T47D (cell line): Measurements from ENCODE around the gene RPS6KA5.
"Not testable (repeated sequence)": the region's sequence is repeated elsewhere in the genome, so short reads cannot be mapped to it uniquely, and the experiment has no call there.

ENCODE experiments used
- DNase-seq, 2 experiments: peaks; one replicate each; pipeline versions ENCODE4 v3.0.0 to v3.0.0-alpha.2; 2011 to 2012; ENCODE audit warnings: low read depth in 1 of 2, low spot score in 1 of 2
- JUND ChIP-seq: IDR thresholded peaks from 2 replicates; pipeline ENCODE4 v1.6.1; 2012; ENCODE audit warnings: low read depth
- in situ Hi-C: cut with HindIII; loops from 2 replicates; pipeline ENCODE4 v1.10.0; 2016; ENCODE audit warnings: low sequenced_read_pairs, low pct_unique_long_range_greater_than_20kb

The RPS6KA5 gene

DNA sequence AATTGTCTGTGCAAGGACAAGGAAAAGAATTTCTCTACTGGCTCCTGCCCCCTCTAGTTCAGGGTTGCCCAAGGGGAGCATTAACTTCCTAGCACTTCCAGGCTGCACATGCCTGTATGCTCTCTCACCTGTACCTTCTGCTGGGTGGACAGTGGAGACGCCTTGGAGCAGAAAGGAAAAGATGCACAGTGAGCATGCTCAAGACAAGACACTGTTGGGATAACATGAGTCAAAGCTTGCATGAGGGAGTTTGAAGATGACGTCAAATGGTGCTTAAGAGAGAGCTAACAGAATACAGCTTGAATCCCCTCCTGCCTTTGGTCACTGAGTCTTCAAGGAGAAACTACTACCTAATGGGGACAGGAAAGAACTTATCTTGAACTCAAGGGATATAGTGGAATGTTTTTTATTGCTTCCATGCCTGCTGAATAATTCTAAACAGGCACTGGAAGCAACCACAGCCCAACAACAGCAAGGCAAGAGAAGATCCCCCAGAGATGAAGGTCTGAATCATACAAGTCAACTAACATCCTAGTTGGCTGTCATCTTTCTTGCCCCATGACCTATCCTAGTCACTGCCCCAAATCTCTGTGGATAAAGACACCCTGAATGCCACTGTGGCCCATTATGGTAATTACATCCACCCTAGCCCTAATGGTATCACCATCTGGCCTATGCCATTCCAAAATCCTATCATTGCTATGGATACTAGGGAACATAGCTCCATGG is 23.5 kb downstream of the RPS6KA5 start:
- no peak for DNase-seq
- in situ Hi-C loops = no loop called here
- TF ChIP-seq JUND = no peak

GRCh38 chr14:91035855-91036254 is 24.6 kb downstream of the RPS6KA5 start:
- no peak for TF ChIP-seq JUND
- in situ Hi-C loops = no loop called here
- no peak for DNase-seq

DNA sequence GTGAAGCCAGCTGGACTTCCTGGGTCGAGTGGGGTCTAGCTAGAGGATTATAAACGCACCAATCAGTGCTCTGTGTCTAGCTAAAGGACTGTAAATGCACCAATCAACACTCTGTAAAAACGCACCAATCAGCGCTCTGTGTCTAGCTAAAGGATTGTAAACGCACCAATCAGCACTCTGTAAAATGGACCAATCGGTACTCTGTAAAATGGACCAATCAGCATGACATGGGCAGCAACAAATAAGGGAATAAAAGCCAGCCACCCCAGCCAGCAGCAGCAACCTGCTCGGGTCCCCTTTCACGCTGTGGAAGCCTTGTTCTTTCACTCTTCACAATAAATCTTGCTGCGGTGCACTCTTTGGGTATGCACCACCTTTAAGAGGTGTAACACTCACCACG is 26.1 kb downstream of the RPS6KA5 start:
- in situ Hi-C loops, DNase-seq: not testable (repeated sequence)

GRCh38 chr14:91032248-91032647 is 28.2 kb downstream of the RPS6KA5 start:
- no peak for DNase-seq
- in situ Hi-C loops = no loop called here
- no peak for TF ChIP-seq JUND

DNA sequence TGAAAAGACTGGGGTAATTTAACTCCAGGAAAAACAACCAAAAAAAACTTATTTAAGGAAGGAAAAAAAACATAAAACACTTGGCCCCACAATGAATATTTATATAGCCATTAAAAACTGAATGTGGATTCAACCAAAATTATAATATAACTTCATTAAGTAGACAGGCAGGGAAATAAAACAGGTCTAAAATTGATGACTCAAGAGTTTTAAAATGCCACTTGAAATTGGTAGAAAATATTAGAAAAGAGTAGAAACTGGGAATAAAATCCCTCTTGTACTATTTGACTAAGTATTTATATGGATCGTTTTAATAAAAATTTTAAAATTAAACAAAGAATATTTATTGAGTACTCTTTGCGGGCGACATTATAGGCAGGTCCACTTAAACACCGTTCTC is 28.8 kb downstream of the RPS6KA5 start:
- in situ Hi-C loops = no loop called here
- no peak for DNase-seq
- TF ChIP-seq JUND = no peak

DNA sequence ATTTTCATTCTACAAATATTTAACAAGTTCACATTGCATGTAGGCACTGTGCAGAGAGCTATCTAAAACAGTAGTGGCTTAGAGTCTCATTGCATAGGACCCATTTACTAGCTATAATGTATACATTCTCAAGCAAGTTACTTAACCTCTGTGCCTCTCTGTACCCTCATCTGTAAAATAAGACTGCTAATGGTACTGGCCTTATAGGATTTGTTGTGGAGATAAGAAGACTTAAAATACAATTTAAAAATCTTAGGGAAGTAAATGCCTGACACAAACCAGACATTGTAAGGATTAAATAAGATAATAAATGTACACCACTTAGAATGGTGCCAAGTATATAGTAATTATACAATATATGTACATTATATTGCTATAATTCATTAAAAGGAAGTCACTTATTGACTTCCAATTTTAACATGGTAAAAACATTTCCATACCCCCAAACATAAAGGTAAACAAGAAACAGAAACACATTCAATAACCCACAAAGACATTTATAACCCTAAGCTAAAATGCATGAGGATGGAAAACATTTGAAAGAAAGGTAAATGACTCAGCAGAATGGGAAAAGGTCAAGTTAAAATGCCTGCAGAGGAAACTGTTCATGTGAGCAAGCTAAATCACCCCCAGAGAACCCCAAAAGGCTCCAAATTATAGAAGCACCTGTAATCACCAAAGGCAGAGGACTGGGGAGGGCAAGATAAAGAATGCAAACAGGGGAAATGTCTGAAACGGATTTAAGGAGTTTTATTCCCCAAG is 30.8 kb downstream of the RPS6KA5 start:
- in situ Hi-C loops = no loop called here
- TF ChIP-seq JUND = no peak
- DNase-seq = no peak

DNA sequence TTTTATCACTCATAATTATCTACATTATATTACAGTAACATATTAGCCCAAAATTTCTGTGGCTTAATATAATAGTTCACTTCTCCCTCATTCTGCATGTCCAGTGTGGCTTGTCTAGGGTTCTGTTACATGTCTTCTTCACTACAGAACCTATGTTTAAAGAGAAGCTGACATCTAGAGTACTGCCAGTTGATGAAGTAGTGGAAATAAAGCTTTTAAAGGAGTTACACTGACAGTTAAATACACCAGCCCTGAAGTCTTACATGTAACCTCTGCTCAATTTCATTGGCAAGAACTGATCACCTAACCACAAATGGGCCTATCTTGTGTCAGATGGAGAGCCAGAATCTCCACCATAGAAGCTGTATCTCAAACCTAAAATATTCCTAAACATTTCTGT is 32.9 kb downstream of the RPS6KA5 start:
- in situ Hi-C loops = no loop called here
- DNase-seq = no peak
- no peak for TF ChIP-seq JUND

DNA sequence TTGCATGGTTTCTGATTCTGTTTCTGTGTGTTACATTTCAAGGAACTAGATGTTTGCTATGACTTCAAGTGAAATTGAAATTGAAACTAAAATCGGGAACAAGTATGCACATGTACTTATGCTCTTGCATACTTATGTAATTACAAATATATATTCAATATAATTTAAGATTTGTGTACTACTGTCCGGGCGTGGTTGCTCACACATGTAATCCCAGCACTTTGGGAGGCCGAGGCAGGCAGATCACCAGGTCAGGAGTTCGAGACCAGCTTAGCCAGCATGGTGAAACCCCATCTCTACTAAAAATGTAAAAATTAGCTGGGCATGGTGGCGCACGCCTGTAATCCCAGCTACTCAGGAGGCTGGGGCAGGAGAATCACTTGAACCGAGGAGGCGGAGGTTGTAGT is 37.8 kb downstream of the RPS6KA5 start:
- peak in 1 of 2 experiments; percentile 15 for DNase-seq
- in situ Hi-C loops = not testable (repeated sequence)

DNA sequence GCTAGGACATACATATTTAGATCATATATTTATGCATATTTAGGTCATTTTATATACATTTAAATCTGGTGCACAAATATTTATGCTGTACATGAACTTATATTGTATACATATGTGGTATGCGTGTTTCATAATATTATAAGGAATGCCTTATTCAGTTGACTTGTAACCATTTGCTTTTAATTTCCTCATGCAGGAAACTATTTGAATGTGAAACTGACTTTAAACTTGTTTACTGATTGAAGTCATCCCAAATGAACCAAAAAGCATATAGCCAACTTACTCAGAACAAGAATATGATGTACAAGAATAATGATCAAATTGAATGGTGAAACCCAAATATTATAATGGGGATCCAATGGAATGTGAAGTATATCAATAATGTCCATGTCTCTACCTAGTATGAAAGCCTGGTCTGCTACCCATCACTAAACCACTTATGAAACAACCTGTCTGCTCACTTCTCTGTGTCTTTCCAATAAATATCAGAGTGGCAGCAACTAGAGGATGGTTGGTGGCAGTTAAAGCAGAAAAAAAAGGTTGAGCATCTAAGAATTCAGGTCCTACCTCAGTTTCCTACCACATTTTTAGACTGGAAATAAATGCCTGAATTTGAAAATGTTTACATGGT is 38.3 kb downstream of the RPS6KA5 start:
- no peak for DNase-seq
- in situ Hi-C loops = no loop called here
- TF ChIP-seq JUND = no peak

DNA sequence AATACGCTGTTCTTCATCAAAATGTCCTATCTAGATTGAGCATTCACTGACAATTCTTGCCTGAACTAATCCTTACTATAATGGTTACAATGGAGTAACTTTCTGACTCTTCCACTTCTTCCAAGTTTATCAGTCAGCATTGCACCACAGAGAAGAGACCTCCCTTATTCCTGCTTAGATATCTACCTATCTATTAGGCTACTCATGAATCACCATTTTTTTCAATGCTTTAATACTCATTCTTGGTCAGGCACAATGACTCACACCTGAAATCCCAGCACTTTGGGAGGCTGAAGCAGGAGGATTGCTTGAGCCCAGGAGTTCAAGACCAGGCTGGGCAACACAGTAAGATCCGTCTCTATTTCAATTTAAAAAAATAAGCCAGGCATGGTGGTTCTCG is 39.3 kb downstream of the RPS6KA5 start:
- DNase-seq = no peak
- no peak for TF ChIP-seq JUND
- in situ Hi-C loops = no loop called here

DNA sequence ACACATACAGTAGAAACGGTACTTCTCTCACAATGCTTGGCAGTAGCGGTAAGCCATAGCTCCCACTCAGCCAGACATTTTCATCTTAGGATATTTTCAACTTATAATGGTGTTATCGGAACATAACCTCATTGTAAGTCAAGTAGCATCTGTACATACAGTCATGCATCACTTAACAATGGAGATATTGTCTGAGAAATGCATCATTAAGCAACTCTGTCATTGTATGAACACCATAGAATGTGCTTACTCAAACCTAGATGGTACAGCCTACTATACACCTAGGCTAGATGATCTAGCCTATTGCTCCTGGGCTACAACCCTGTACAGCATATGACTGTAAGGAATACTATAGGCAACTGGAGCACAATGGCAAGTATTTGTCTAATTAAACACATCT is 40.8 kb downstream of the RPS6KA5 start:
- in situ Hi-C loops = no loop called here
- TF ChIP-seq JUND = no peak
- DNase-seq = no peak

DNA sequence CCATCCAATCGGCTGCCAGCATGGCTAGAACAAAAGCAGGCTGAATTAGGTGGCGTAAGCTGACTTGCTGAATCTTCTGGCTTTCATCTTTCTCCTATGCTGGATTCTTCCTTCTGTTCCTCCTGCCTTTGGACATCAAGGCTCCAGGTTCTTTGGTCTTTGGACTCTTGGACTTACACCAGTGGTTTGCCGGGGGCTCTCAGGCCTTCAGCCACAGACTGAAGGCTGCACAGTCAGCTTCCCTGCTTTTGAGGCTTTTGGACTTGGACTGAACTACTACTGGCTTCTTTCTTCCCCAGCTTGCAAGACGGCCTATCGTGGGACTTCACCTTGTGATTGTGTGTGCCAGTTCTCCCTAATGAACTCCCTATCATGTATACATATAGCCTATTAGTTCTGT is 42.0 kb downstream of the RPS6KA5 start:
- DNase-seq = no peak
- no peak for TF ChIP-seq JUND

GRCh38 chr14:91016800-91017410 is 43.5 kb downstream of the RPS6KA5 start:
- in situ Hi-C loops = no loop called here
- TF ChIP-seq JUND = no peak
- DNase-seq = no peak

More for the DNA sequence above, 42.0 kb downstream of the RPS6KA5 start:
- in situ Hi-C loops = no loop called here
